HepG2 (cell line): ENCODE results near the gene LRRC25. TPM values are rescaled to one million over a fixed set of nuclear protein-coding genes. Genes with fewer than 3 reads are reported as not detected.
A peak's percentile ranks its signal among the peaks of the same experiment; 100 is the strongest.

Source experiments
- ATF5 ChIP-seq: sonication (generic); formaldehyde crosslinking; IDR thresholded peaks from 2 replicates; pipeline ENCODE4 v1.4.0; 2020; ENCODE audit warnings: mild to moderate bottlenecking, low read depth, missing genetic modification reagents
- CBX1 ChIP-seq: IDR thresholded peaks from one replicate; pipeline ENCODE4 v1.6.1; 2016; ENCODE audit warnings: antibody characterized with exemption, low read depth
- DNMT3B ChIP-seq: conservative IDR thresholded peaks from 2 replicates; pipeline ENCODE4 v1.6.1; 2016; ENCODE audit warnings: missing biosample characterization, control low read depth
- HDAC1 ChIP-seq: sonication (generic); formaldehyde crosslinking; IDR thresholded peaks from 2 replicates; pipeline ENCODE4 v1.5.1; 2020; ENCODE audit warnings: mild to moderate bottlenecking, missing genetic modification reagents
- PAX8 ChIP-seq: sonication (generic); formaldehyde crosslinking; IDR thresholded peaks from 2 replicates; pipeline ENCODE4 v1.8.0; 2022; ENCODE audit warnings: mild to moderate bottlenecking, missing genetic modification reagents, borderline replicate concordance
- ZBTB44 ChIP-seq: sonication (generic); formaldehyde crosslinking; IDR thresholded peaks from 2 replicates; pipeline ENCODE4 v1.4.0; 2020; ENCODE audit warnings: missing genetic modification reagents
- ZNF121 ChIP-seq: sonication (generic); formaldehyde crosslinking; IDR thresholded peaks from 2 replicates; pipeline ENCODE4 v1.5.0; 2020; ENCODE audit warnings: mild to moderate bottlenecking, missing genetic modification reagents
- ZNF343 ChIP-seq: sonication (generic); formaldehyde crosslinking; IDR thresholded peaks from 2 replicates; pipeline ENCODE4 v1.4.0; 2020; ENCODE audit warnings: mild to moderate bottlenecking, missing genetic modification reagents
- ZNF570 ChIP-seq: sonication (generic); formaldehyde crosslinking; IDR thresholded peaks from 2 replicates; pipeline ENCODE4 v1.4.0; 2020; ENCODE audit warnings: mild to moderate bottlenecking, missing genetic modification reagents, borderline replicate concordance
- ZNF574 ChIP-seq: sonication (generic); formaldehyde crosslinking; IDR thresholded peaks from 2 replicates; pipeline ENCODE4 v1.4.0; 2020; ENCODE audit warnings: missing genetic modification reagents
- ZNF879 ChIP-seq: sonication (generic); formaldehyde crosslinking; IDR thresholded peaks from 2 replicates; pipeline ENCODE4 v1.8.1; 2023; ENCODE audit warnings: missing genetic modification reagents
- polyA plus RNA-seq, 8 experiments: library from polyadenylated mRNA; depleted of rRNA in 3 of 8; stranded (reverse) in 7 of 8; unstranded in 1 of 8; fragments of >200 nt; fragmentation: Illumina TruSeq in 4 of 8; extraction: Trizol in 4 of 8; gene quantifications; 2 replicates each; pipeline versions ENCODE4 v1.2.1 to v1.2.3, GENCODE V29; 2011 to 2016; ENCODE audit warnings: low read depth in 4 of 8, missing spikeins in 1 of 8, mixed read lengths in 1 of 8; ENCODE audit not compliant: insufficient read depth in 1 of 8
- total RNA-seq, 5 experiments: library from RNA; depleted of rRNA; stranded (reverse); fragments of >200 nt; fragmentation: Illumina TruSeq; extraction: Trizol; gene quantifications; 2 replicates each; pipeline ENCODE4 v1.2.3, GENCODE V29; 2016; ENCODE audit warnings: low read depth in 1 of 5
- TF ChIP-seq, protein P1 (sequence below): sonication (generic); formaldehyde crosslinking; IDR thresholded peaks from 2 replicates; pipeline ENCODE4 v1.8.0; 2022; ENCODE audit warnings: low read depth, missing genetic modification reagents
- TF ChIP-seq, protein P2 (sequence below): sonication (generic); formaldehyde crosslinking; IDR thresholded peaks from 2 replicates; pipeline ENCODE4 v1.8.0; 2022; ENCODE audit warnings: missing genetic modification reagents, mild to moderate bottlenecking, inconsistent platforms, borderline replicate concordance
- TF ChIP-seq, protein P3 (sequence below): sonication (generic); formaldehyde crosslinking; IDR thresholded peaks from 2 replicates; pipeline ENCODE4 v1.4.0; 2020; ENCODE audit warnings: mild to moderate bottlenecking, missing genetic modification reagents
- TF ChIP-seq, protein P4 (sequence below), 2 experiments: sonication (generic) in 1 of 2; formaldehyde crosslinking in 1 of 2; IDR thresholded peaks; 2 replicates each; pipeline versions ENCODE4 v1.5.1 to v1.6.1; 2011 to 2020; ENCODE audit warnings: borderline replicate concordance in 1 of 2, low read depth in 1 of 2, low read length in 1 of 2, mild to moderate bottlenecking in 1 of 2, missing genetic modification reagents in 1 of 2, moderate library complexity in 1 of 2

LRRC25 gene
- total and polyA plus RNA-seq, 2 of the 13 experiments (the other 11 are each of a cell fraction or from before 2014, with no cell fraction given): 0.13 to 0.53 TPM

DNA sequence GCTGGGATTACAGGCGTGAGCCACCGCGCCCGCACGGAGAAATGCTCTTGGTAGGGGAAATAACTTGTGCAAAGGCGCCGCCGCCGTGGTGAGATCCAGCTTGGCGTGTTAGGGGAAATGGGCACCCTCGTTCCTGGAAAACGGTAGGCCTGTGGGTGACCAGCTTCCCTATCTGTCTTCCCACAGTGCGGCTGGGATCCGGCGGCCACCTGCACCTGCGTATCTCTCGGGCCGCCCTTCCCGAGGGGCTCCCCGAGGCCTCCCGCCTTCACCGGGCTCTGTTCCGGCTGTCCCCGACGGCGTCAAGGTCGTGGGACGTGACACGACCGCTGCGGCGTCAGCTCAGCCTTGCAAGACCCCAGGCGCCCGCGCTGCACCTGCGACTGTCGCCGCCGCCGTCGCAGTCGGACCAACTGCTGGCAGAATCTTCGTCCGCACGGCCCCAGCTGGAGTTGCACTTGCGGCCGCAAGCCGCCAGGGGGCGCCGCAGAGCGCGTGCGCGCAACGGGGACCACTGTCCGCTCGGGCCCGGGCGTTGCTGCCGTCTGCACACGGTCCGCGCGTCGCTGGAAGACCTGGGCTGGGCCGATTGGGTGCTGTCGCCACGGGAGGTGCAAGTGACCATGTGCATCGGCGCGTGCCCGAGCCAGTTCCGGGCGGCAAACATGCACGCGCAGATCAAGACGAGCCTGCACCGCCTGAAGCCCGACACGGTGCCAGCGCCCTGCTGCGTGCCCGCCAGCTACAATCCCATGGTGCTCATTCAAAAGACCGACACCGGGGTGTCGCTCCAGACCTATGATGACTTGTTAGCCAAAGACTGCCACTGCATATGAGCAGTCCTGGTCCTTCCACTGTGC is 9.1 kb downstream of the LRRC25 start (continued):
- TF ChIP-seq ZNF879 (peak; percentile 72; the same call in 1 of the 2 replicates), ZNF570 (no peak), PAX8 (CRISPR knock-in tag) (peak; percentile 85; the same call in 1 of the 2 replicates), ZNF121 (peak; percentile 72), HDAC1 (peak; percentile 60), ZBTB44 (no peak), DNMT3B (CRISPR knock-in tag) (peak; percentile 48; the same call in 1 of the 2 replicates), CBX1 (peak; percentile 65), ATF5 (CRISPR knock-in tag) (0 out of 2 replicates have a peak, but pooled peaks have one; percentile 76), ZNF343 (CRISPR knock-in tag) (peak; percentile 43), ZNF574 (CRISPR knock-in tag) (peak; percentile 63)
- TF ChIP-seq, protein P1, sequence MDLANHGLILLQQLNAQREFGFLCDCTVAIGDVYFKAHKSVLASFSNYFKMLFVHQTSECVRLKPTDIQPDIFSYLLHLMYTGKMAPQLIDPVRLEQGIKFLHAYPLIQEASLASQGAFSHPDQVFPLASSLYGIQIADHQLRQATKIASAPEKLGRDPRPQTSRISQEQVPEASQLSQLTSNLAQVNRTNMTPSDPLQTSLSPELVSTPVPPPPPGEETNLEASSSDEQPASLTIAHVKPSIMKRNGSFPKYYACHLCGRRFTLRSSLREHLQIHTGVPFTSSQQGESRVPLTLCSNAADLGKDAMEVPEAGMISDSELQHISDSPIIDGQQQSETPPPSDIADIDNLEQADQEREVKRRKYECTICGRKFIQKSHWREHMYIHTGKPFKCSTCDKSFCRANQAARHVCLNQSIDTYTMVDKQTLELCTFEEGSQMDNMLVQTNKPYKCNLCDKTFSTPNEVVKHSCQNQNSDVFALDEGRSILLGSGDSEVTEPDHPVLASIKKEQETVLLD (CRISPR knock-in tag): peak; percentile 52; the same call in 1 of the 2 replicates
- TF ChIP-seq, protein P2, sequence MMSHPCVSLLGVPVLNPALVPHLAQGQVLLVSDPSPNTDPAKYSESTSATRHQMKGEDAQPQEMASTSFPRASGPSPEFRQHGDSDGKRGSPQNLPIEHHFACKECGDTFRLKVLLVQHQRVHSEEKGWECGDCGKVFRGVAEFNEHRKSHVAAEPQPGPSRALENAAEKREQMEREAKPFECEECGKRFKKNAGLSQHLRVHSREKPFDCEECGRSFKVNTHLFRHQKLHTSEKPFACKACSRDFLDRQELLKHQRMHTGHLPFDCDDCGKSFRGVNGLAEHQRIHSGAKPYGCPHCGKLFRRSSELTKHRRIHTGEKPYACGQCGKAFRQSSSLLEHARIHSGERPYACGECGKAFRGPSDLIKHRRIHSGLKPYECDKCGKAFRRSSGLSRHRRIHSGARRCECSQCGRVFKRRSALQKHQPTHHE (CRISPR knock-in tag): peak; percentile 76; the same call in 1 of the 2 replicates
- TF ChIP-seq, protein P3, sequence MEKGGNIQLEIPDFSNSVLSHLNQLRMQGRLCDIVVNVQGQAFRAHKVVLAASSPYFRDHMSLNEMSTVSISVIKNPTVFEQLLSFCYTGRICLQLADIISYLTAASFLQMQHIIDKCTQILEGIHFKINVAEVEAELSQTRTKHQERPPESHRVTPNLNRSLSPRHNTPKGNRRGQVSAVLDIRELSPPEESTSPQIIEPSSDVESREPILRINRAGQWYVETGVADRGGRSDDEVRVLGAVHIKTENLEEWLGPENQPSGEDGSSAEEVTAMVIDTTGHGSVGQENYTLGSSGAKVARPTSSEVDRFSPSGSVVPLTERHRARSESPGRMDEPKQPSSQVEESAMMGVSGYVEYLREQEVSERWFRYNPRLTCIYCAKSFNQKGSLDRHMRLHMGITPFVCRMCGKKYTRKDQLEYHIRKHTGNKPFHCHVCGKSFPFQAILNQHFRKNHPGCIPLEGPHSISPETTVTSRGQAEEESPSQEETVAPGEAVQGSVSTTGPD (CRISPR knock-in tag): no peak
- TF ChIP-seq, protein P4, sequence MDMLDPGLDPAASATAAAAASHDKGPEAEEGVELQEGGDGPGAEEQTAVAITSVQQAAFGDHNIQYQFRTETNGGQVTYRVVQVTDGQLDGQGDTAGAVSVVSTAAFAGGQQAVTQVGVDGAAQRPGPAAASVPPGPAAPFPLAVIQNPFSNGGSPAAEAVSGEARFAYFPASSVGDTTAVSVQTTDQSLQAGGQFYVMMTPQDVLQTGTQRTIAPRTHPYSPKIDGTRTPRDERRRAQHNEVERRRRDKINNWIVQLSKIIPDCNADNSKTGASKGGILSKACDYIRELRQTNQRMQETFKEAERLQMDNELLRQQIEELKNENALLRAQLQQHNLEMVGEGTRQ (IDR thresholded peaks at IDR 0.05; ENCODE audit: low read depth, low read length): no peak
- TF ChIP-seq, protein P4 (CRISPR knock-in tag; IDR thresholded peaks at IDR 0.05; ENCODE audit: borderline replicate concordance): no peak
